Sigmoid colon (tissue), 4 donors: ENCODE measurements around the gene FAR1.

Experiments used
- POLR2A ChIP-seq, 2 donors: fragments of 450-650 bp; IDR thresholded peaks; one replicate each; pipeline ENCODE4 v1.6.1; 2016; ENCODE audit warnings: antibody characterized with exemption in 2 of 2, mild to moderate bottlenecking in 2 of 2, moderate library complexity in 2 of 2
- POLR2AphosphoS5 ChIP-seq, 4 donors: sonication (generic); formaldehyde crosslinking; IDR thresholded peaks; one replicate each; pipeline ENCODE4 v1.6.1; 2017; ENCODE audit warnings: antibody characterized with exemption in 4 of 4
- TF ChIP-seq, protein P1 (sequence below), 4 experiments: fragments of 450-650 bp in 3 of 4; fragments of 200-600 bp in 1 of 4; IDR thresholded peaks; one replicate each; pipeline ENCODE4 v1.5.1; 2016 to 2019; ENCODE audit warnings: antibody characterized with exemption in 4 of 4, mild to moderate bottlenecking in 3 of 4, moderate library complexity in 2 of 4

- TF ChIP-seq POLR2A (IDR thresholded peaks at IDR 0.05) (no peak), POLR2AphosphoS5 (IDR thresholded peaks at IDR 0.05) (no peak)
- TF ChIP-seq, protein P1, sequence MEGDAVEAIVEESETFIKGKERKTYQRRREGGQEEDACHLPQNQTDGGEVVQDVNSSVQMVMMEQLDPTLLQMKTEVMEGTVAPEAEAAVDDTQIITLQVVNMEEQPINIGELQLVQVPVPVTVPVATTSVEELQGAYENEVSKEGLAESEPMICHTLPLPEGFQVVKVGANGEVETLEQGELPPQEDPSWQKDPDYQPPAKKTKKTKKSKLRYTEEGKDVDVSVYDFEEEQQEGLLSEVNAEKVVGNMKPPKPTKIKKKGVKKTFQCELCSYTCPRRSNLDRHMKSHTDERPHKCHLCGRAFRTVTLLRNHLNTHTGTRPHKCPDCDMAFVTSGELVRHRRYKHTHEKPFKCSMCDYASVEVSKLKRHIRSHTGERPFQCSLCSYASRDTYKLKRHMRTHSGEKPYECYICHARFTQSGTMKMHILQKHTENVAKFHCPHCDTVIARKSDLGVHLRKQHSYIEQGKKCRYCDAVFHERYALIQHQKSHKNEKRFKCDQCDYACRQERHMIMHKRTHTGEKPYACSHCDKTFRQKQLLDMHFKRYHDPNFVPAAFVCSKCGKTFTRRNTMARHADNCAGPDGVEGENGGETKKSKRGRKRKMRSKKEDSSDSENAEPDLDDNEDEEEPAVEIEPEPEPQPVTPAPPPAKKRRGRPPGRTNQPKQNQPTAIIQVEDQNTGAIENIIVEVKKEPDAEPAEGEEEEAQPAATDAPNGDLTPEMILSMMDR (IDR thresholded peaks at IDR 0.05), result no peak
Measured at GRCh38 chr11:13699870-13700269, 31.4 kb downstream of the FAR1 start.
